ENCODE data around the gene HIP1R.
"Not testable (repeated sequence)": the region's sequence is repeated elsewhere in the genome, so short reads cannot be mapped to it uniquely, and the experiment has no call there.

Gene HIP1R

DNA sequence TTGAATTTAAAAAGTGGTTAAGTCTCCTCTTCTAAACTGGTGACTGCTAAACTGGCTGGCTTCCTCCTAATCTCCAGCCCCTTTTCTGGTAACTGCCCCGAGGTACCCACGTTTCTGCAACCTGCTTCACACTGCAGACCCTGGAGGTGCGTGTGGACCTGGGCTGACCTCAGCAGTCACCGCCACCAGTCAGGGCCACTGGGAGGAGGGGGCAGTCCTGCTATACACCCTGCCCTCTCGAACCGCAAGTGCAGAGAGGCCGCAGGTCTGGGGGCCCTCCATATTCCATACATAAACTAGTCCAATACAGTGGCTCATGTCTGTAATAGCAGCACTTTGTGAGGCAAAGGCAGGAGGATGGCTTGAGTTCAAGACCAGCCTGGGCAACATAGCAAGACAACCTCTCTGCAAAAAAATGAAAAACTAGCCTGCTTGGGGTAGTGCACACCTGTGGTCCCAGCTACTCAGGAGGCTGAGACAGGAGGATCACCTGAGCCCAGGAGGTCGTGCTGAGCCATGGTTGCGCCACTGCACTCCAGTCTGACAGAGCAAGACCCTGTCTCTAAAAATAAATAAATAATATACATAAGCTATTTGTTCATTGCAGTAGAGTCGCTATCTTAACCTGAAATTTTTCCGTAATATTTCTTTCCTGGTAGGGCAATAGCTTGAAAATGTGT is 35.0 kb downstream of the HIP1R start:
- no peak for DNase-seq (ENCODE audit: low read depth, low spot score)
- no peak overlapping the region for H3K4me3 ChIP-seq (ENCODE audit: low read length)

GRCh38 chr12:122870867-122871664 is 35.8 kb downstream of the HIP1R start:
- no peak overlapping the region for H3K4me3 ChIP-seq (ENCODE audit: low read length)
- no peak for DNase-seq (ENCODE audit: low read depth, low spot score)

GRCh38 chr12:122871851-122872780 is 36.9 kb downstream of the HIP1R start:
- no peak for DNase-seq (ENCODE audit: low read depth, low spot score)
- no peak overlapping the region for H3K4me3 ChIP-seq (ENCODE audit: low read length)

- H3K4me3 ChIP-seq (ENCODE audit: low read length), result no peak overlapping the region
- DNase-seq (ENCODE audit: low read depth, low spot score), result no peak
These were observed 37.6 kb downstream of the HIP1R start for GRCh38 chr12:122872815-122873361.

GRCh38 chr12:122873540-122873939 is 38.3 kb downstream of the HIP1R start:
- no peak overlapping the region for H3K4me3 ChIP-seq (ENCODE audit: low read length)
- no peak for DNase-seq (ENCODE audit: low read depth, low spot score)

DNA sequence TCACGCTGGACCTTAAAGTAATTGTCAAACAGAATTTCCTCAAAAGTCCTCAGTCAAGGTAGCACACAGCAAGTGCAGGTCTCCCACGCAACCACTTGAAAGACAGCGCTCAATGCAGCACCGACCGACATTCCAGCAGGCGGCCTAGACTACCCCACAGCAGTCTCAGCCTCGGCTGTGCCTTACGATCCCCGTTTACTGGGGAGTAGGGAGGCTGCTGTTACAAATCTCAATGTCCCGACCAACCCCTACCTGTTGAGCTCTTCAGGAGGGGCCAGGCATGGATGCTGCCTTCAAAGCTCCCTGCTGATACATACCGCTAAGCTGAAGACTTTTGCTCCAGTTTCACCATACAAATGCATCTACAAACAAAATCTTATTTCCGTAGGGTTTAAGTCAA is 38.8 kb downstream of the HIP1R start:
- DNase-seq (ENCODE audit: low read depth, low spot score), result peak; percentile 61
- no peak overlapping the region for H3K4me3 ChIP-seq (ENCODE audit: low read length)

- H3K4me3 ChIP-seq (ENCODE audit: low read length), result no peak overlapping the region
- DNase-seq (ENCODE audit: low read depth, low spot score), result no peak
These were observed 40.4 kb downstream of the HIP1R start for GRCh38 chr12:122875590-122876220.

- DNase-seq (ENCODE audit: low read depth, low spot score); H3K4me3 ChIP-seq (ENCODE audit: low read length): not testable (repeated sequence)
These were observed 41.0 kb downstream of the HIP1R start for GRCh38 chr12:122876281-122876680.

DNA sequence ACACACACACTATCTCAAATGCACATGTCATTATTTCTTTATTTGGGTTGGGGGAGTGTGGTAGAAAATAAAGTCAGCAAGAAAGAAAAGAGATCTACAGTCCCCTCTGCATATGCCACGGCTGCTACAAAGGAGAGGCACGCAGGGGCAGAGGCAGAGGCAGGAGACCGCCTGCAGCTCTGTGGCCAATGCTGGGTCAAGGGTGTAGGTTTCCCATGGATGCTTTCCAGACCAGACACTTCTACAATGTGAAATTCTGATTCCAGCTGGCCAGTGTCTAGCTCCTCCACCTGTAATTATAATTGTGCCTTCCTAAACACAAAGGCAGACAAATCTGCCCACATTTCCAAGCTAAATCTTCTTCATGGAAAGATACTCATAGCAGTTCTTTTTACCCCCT is 41.5 kb downstream of the HIP1R start:
- H3K4me3 ChIP-seq (ENCODE audit: low read length), result no peak overlapping the region
- DNase-seq (ENCODE audit: low read depth, low spot score), result no peak

DNA sequence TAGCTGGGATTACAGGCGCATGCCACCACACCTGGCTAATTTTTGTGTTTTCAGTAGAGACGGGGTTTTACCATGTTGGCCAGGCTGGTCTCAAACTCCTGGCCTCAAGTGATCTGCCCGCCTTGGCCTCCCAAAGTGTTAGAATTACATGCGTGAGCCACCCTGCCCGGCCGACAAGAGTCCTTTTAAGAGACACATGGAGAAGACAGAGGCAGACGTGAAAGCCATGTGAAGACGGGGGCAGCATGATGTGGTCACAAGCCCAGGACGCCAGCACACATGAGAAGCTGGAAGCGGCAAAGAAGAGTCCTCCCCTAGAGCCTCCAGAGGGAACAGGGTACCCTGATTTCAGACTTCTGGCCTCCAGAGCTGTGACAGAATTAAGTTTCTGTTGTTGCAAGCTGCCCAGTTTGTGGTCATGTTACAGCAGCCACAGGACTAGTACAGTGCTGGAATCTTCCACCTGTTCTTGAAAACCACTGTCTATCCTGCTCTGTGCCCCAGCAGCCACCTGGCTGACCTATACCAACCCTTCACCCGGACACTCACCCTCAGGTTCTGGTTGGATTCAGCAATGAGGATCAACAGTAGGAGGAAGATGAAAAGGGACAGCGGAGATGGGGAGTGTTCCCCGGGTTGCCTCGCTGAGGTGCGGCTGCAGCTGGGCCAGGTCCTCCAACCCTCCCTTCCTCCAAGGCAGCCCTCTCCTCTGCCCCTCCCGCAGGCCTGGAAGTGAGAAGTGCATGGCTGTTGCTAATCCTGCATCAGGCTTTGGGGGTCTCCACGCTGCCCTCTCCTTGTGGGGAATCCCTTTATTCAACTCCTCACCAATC is 43.7 kb downstream of the HIP1R start:
- no peak overlapping the region for H3K4me3 ChIP-seq (ENCODE audit: low read length)
- no peak for DNase-seq (ENCODE audit: low read depth, low spot score)

DNA sequence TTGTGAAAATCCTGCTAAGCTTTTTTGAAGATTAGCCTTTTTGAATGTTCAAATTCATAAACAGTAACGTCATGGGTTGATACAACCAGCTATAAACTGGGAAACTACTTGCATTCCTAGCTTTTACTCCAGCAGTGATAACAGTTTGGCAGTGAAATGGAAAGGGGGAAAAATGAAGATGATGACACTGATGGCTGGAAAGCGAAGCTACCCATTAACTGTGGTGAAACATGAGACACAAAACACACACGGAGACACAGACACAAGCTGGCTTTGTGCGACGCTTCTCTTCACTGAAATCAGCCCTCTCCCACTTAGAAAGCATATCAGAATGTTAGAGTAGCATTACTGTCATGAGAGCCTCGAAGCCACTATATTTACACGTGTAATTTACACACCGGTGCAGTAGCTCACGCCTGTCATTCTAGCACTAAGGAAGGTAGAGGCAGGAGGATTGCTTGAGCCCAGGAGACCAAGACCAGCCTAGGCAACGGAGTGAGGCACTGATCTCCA is 45.0 kb downstream of the HIP1R start:
- H3K4me3 ChIP-seq (ENCODE audit: low read length), result no peak overlapping the region
- DNase-seq (ENCODE audit: low read depth, low spot score), result no peak

- H3K4me3 ChIP-seq (ENCODE audit: low read length), result no peak overlapping the region
- peak; percentile 62 for DNase-seq (ENCODE audit: low read depth, low spot score)
These were observed 45.4 kb downstream of the HIP1R start for GRCh38 chr12:122880668-122881067.

GRCh38 chr12:122882908-122883558 is 47.8 kb downstream of the HIP1R start:
- no peak for DNase-seq (ENCODE audit: low read depth, low spot score)
- H3K4me3 ChIP-seq (ENCODE audit: low read length), result no peak overlapping the region

GRCh38 chr12:122884091-122884826 is 49.0 kb downstream of the HIP1R start:
- H3K4me3 ChIP-seq (ENCODE audit: low read length), result no peak overlapping the region
- DNase-seq (ENCODE audit: low read depth, low spot score), result no peak

DNA sequence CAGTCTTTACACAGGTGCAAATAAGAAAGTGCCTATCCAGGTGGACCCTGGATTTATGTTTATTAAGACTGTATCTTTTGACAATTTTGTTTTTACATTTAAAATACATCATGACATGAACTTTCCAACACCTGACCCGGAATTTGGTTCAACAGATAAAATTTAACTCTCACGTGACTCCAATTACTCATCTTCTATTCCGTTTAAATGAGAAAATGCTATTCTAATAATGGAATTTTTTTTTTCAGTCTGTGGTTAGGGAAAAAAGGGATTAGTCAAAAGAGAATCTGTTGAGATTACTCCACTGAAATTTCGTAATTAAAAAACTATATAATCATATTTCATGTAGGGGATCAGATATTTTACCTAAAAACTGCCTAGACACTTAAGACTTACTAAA is 49.6 kb downstream of the HIP1R start:
- no peak overlapping the region for H3K4me3 ChIP-seq (ENCODE audit: low read length)
- no peak for DNase-seq (ENCODE audit: low read depth, low spot score)

DNA sequence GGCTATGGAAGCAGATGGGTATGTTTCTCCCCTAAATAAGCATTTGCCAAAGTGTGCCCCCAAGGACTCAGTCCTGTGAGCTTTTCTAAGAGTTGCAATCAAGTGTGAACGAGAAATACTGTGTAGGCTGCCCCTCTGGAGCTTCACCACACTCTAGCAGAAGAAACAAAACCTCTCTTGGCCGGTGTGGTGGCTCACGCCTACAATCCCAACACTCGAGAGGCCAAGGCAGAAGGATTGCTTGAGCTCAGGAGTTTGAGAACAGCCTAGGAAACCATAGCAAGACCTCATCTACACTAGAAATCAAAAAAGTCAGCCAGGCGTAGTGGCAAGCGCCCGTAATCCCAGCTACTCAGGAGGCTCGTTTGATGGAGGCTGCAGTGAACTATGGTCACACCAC is 50.9 kb downstream of the HIP1R start:
- H3K4me3 ChIP-seq (ENCODE audit: low read length), result no peak overlapping the region
- no peak for DNase-seq (ENCODE audit: low read depth, low spot score)

Measured in Jurkat, Clone E6-1 (cell line).